K562 (cell line): ENCODE measurements around the gene ABCB10. TPM values are rescaled to one million over a fixed set of nuclear protein-coding genes. Genes with fewer than 3 reads are reported as not detected.
A peak's percentile ranks its signal among the peaks of the same experiment; 100 is the strongest.

ENCODE experiments used
- ATF7 ChIP-seq: fragments of 450-650 bp; IDR thresholded peaks from 2 replicates; pipeline ENCODE4 v1.7.1; 2014; ENCODE audit warnings: mild to moderate bottlenecking, moderate library complexity
- CC2D1A ChIP-seq: fragments of 450-650 bp; IDR thresholded peaks from 2 replicates; pipeline ENCODE4 v1.6.1; 2017; ENCODE audit warnings: mild to moderate bottlenecking
- MTA1 ChIP-seq: fragments of 450-650 bp; IDR thresholded peaks from 2 replicates; pipeline ENCODE4 v1.6.1; 2017; ENCODE audit warnings: borderline replicate concordance
- NR2C2 ChIP-seq, 2 experiments: fragments of 200-800 bp in 1 of 2; sonication (Bioruptor generic) in 1 of 2; sonication (generic) in 1 of 2; formaldehyde crosslinking in 1 of 2; IDR thresholded peaks; 2 replicates each; pipeline versions ENCODE4 v1.6.1 to v1.8.0; 2016 to 2022; ENCODE audit warnings: mild to moderate bottlenecking in 1 of 2, missing compliant biosample characterization in 1 of 2, missing genetic modification characterization in 1 of 2, missing genetic modification reagents in 1 of 2
- PHB2 ChIP-seq: fragments of 450-650 bp; IDR thresholded peaks from 2 replicates; pipeline ENCODE4 v1.6.1; 2017; ENCODE audit warnings: low read depth
- SMARCB1 ChIP-seq: IDR thresholded peaks from 2 replicates; pipeline ENCODE4 v1.6.1; 2011; ENCODE audit warnings: improper control_type of control experiment, low read depth; ENCODE audit not compliant: insufficient read length
- TGIF2 ChIP-seq: sonication (generic); formaldehyde crosslinking; IDR thresholded peaks from 2 replicates; pipeline ENCODE4 v1.8.1; 2022; ENCODE audit warnings: mild to moderate bottlenecking, missing genetic modification reagents, moderate library complexity
- ZNF12 ChIP-seq: sonication (generic); formaldehyde crosslinking; IDR thresholded peaks from 2 replicates; pipeline ENCODE4 v1.4.0; 2020; ENCODE audit warnings: mild to moderate bottlenecking, missing genetic modification reagents
- ZNF24 ChIP-seq: fragments of 450-650 bp; IDR thresholded peaks from 2 replicates; pipeline ENCODE4 v1.6.1; 2016
- ZNF79 ChIP-seq: fragments of 250-450 bp; sonication (Bioruptor Pico); IDR thresholded peaks from 2 replicates; pipeline ENCODE4 v1.4.0; 2020; ENCODE audit warnings: low read depth, mild to moderate bottlenecking, moderate library complexity
- polyA plus RNA-seq, 8 experiments: library from polyadenylated mRNA; depleted of rRNA in 4 of 8; stranded (reverse) in 5 of 8; unstranded in 3 of 8; fragments of >200 nt; fragmentation: Nextera tagmentation in 2 of 8; fragmentation: Illumina TruSeq in 1 of 8; extraction: Ambion mirVana in 2 of 8; extraction: Trizol in 1 of 8; gene quantifications; 2 replicates each; pipeline versions ENCODE4 v1.2.1 to v1.2.3, GENCODE V29; 2011 to 2014; ENCODE audit warnings: inconsistent platforms in 1 of 8, missing spikeins in 1 of 8
- total RNA-seq, 7 experiments: library from RNA; depleted of rRNA in 6 of 7; stranded (reverse); fragments of >200 nt in 6 of 7; fragmentation: Illumina TruSeq in 2 of 7; extraction: Trizol in 2 of 7; gene quantifications; 2 replicates each; pipeline versions ENCODE4 v1.2.1 to v1.2.3, GENCODE V29; 2011 to 2021; ENCODE audit warnings: low replicate concordance in 1 of 7
- TF ChIP-seq, protein P1 (sequence below): fragments of 450-650 bp; IDR thresholded peaks from one replicate; pipeline ENCODE4 v1.6.1; 2018; ENCODE audit warnings: mild to moderate bottlenecking, moderate library complexity; ENCODE audit not compliant: partially characterized antibody
- TF ChIP-seq, protein P2 (sequence below): sonication (generic); formaldehyde crosslinking; IDR thresholded peaks from 2 replicates; pipeline ENCODE4 v1.8.0; 2022; ENCODE audit warnings: mild to moderate bottlenecking, missing genetic modification reagents
- TF ChIP-seq, protein P3 (sequence below): fragments of 450-650 bp; IDR thresholded peaks from 2 replicates; pipeline ENCODE4 v1.6.1; 2017; ENCODE audit warnings: mild to moderate bottlenecking, moderate library complexity
- TF ChIP-seq, protein P4 (sequence below): fragments of 250-450 bp; sonication (Bioruptor Pico); IDR thresholded peaks from 2 replicates; pipeline ENCODE4 v1.5.0; 2020; ENCODE audit warnings: mild to moderate bottlenecking, borderline replicate concordance
- TF ChIP-seq, protein P5 (sequence below), 2 experiments: fragments of 450-650 bp in 1 of 2; sonication (generic) in 1 of 2; formaldehyde crosslinking; conservative IDR thresholded peaks; 2 replicates each; pipeline versions ENCODE4 v1.4.0 to v1.8.1; 2020 to 2022; ENCODE audit warnings: mild to moderate bottlenecking in 1 of 2, missing genetic modification reagents in 1 of 2
- TF ChIP-seq, protein P6 (sequence below): fragments of 450-650 bp; IDR thresholded peaks from 2 replicates; pipeline ENCODE4 v1.6.1; 2016; ENCODE audit warnings: antibody characterized with exemption
- TF ChIP-seq, protein P7 (sequence below): fragments of 450-650 bp; formaldehyde crosslinking; conservative IDR thresholded peaks from 2 replicates; pipeline ENCODE4 v1.4.0; 2022; ENCODE audit warnings: mild to moderate bottlenecking, missing genetic modification characterization

ABCB10 gene
- total and polyA plus RNA-seq, 9 of the 15 experiments (the other 6 are each of a cell fraction or from before 2014, with no cell fraction given): 12.4 to 54.8 (median 36.4) TPM

DNA sequence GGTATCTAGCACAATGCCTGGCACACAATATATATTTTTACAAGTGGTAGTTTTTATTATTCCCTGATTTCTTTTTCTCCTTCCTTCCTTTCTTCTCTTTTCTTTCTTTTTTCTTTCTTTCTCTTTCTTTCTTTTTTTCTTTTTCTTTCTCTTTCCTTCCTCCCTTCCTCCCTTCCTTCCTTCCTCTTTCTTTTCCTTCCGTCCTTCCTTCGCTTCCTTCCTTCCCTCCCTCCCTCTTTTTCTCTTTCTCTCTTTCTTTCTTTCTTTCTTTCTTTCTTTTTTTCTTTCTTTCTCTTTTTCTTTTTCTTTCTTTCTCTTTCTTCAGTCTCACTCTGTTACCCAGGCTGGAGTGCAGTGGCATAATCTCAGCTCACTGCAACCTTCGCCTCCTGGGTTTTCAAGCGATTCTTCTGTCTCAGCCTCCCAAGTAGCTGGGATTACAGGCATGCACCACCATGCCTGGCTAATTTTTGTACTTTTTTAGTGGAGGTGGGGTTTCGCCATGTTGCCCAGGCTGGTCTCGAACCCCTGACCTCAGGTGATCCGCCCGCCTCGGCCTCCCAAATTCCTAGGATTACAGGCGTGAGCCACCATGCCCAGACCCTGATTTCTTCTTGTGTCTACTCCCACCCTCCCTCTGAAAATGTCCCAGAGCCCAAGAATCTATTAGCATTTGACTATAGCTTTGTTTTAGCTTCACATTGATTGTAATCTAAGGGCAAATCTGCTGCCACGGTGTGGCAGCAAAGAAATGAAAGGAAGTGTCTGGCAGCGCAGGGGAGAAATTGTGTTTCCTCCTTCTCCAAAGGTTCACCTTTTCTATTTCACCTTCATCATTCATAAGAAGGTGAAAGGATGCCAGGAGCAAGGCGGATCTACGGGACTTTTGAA is 19.9 kb upstream of the ABCB10 start (continued):
- TF ChIP-seq, protein P1, sequence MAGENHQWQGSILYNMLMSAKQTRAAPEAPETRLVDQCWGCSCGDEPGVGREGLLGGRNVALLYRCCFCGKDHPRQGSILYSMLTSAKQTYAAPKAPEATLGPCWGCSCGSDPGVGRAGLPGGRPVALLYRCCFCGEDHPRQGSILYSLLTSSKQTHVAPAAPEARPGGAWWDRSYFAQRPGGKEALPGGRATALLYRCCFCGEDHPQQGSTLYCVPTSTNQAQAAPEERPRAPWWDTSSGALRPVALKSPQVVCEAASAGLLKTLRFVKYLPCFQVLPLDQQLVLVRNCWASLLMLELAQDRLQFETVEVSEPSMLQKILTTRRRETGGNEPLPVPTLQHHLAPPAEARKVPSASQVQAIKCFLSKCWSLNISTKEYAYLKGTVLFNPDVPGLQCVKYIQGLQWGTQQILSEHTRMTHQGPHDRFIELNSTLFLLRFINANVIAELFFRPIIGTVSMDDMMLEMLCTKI: no peak
- TF ChIP-seq, protein P2, sequence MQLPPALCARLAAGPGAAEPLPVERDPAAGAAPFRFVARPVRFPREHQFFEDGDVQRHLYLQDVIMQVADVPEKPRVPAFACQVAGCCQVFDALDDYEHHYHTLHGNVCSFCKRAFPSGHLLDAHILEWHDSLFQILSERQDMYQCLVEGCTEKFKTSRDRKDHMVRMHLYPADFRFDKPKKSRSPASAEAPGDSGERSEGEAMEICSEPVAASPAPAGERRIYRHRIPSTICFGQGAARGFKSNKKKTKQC: no peak
- TF ChIP-seq ZNF79 (no peak), PHB2 (peak; percentile 10; the same call in 1 of the 2 replicates), ATF7 (no peak), CC2D1A (no peak), SMARCB1 (no peak), MTA1 (peak; percentile 45; the same call in 1 of the 2 replicates), ZNF24 (no peak), ZNF12 (CRISPR knock-in tag) (no peak), NR2C2 (CRISPR knock-in tag; IDR thresholded peaks at IDR 0.05) (no peak), NR2C2 (tag; IDR thresholded peaks at IDR 0.05) (no peak), TGIF2 (CRISPR knock-in tag) (no peak)
- TF ChIP-seq, protein P3, sequence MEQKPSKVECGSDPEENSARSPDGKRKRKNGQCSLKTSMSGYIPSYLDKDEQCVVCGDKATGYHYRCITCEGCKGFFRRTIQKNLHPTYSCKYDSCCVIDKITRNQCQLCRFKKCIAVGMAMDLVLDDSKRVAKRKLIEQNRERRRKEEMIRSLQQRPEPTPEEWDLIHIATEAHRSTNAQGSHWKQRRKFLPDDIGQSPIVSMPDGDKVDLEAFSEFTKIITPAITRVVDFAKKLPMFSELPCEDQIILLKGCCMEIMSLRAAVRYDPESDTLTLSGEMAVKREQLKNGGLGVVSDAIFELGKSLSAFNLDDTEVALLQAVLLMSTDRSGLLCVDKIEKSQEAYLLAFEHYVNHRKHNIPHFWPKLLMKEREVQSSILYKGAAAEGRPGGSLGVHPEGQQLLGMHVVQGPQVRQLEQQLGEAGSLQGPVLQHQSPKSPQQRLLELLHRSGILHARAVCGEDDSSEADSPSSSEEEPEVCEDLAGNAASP: no peak
- TF ChIP-seq, protein P4, sequence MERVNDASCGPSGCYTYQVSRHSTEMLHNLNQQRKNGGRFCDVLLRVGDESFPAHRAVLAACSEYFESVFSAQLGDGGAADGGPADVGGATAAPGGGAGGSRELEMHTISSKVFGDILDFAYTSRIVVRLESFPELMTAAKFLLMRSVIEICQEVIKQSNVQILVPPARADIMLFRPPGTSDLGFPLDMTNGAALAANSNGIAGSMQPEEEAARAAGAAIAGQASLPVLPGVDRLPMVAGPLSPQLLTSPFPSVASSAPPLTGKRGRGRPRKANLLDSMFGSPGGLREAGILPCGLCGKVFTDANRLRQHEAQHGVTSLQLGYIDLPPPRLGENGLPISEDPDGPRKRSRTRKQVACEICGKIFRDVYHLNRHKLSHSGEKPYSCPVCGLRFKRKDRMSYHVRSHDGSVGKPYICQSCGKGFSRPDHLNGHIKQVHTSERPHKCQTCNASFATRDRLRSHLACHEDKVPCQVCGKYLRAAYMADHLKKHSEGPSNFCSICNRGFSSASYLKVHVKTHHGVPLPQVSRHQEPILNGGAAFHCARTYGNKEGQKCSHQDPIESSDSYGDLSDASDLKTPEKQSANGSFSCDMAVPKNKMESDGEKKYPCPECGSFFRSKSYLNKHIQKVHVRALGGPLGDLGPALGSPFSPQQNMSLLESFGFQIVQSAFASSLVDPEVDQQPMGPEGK (CRISPR knock-in tag): no peak
- TF ChIP-seq, protein P5, sequence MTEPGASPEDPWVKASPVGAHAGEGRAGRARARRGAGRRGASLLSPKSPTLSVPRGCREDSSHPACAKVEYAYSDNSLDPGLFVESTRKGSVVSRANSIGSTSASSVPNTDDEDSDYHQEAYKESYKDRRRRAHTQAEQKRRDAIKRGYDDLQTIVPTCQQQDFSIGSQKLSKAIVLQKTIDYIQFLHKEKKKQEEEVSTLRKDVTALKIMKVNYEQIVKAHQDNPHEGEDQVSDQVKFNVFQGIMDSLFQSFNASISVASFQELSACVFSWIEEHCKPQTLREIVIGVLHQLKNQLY (CRISPR knock-in tag; conservative IDR thresholded peaks at IDR 0.05): no peak
- TF ChIP-seq, protein P6, sequence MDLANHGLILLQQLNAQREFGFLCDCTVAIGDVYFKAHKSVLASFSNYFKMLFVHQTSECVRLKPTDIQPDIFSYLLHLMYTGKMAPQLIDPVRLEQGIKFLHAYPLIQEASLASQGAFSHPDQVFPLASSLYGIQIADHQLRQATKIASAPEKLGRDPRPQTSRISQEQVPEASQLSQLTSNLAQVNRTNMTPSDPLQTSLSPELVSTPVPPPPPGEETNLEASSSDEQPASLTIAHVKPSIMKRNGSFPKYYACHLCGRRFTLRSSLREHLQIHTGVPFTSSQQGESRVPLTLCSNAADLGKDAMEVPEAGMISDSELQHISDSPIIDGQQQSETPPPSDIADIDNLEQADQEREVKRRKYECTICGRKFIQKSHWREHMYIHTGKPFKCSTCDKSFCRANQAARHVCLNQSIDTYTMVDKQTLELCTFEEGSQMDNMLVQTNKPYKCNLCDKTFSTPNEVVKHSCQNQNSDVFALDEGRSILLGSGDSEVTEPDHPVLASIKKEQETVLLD: 0 out of 2 replicates have a peak, but pooled peaks have one; percentile 41
- TF ChIP-seq, protein P7, sequence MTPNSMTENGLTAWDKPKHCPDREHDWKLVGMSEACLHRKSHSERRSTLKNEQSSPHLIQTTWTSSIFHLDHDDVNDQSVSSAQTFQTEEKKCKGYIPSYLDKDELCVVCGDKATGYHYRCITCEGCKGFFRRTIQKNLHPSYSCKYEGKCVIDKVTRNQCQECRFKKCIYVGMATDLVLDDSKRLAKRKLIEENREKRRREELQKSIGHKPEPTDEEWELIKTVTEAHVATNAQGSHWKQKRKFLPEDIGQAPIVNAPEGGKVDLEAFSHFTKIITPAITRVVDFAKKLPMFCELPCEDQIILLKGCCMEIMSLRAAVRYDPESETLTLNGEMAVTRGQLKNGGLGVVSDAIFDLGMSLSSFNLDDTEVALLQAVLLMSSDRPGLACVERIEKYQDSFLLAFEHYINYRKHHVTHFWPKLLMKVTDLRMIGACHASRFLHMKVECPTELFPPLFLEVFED (CRISPR knock-in tag): 0 out of 2 replicates have a peak, but pooled peaks have one; percentile 7
